GM12864 (cell line): ENCODE measurements around the gene WASF3.

Experiments used
- DNase-seq: peaks from one replicate; pipeline ENCODE4 v3.0.0-alpha.2; 2011; ENCODE audit warnings: low read depth
- H3K4me3 ChIP-seq: 2 replicates; pipeline ENCODE4 v1.5.1; 2011; ENCODE audit warnings: mild to moderate bottlenecking, low read depth, low read length, control low read depth
- TF ChIP-seq, protein P1 (sequence below): IDR thresholded peaks from 2 replicates; pipeline ENCODE4 v1.5.1; 2011; ENCODE audit warnings: low read depth, mild to moderate bottlenecking, moderate library complexity, low read length, control low read depth, inconsistent platforms; ENCODE audit errors: missing control alignments

Gene WASF3

DNA sequence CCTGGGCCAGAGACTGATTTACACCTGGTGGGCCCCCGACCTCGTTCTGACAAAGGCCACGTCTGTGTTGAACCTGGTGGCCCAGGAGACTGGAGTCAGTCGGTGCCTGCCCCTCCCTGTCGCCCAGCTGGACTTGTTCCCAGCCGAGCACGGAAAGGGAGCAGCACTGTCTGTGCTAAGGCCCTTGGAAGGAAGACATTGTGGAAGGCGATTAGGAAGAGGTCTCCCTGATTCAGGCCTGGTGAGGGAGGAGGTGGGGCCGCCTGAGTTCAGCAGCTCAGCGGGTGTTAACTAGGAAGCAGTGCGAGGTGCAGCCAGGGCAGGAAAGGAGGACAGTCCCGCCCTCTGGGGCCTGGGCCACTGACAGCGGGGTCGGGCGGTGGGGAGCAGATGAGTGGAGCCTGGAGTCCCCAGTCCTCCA is 138.4 kb downstream of the WASF3 start:
- no peak for DNase-seq
- H3K4me3 ChIP-seq, result no peak overlapping the region
- TF ChIP-seq, protein P1, sequence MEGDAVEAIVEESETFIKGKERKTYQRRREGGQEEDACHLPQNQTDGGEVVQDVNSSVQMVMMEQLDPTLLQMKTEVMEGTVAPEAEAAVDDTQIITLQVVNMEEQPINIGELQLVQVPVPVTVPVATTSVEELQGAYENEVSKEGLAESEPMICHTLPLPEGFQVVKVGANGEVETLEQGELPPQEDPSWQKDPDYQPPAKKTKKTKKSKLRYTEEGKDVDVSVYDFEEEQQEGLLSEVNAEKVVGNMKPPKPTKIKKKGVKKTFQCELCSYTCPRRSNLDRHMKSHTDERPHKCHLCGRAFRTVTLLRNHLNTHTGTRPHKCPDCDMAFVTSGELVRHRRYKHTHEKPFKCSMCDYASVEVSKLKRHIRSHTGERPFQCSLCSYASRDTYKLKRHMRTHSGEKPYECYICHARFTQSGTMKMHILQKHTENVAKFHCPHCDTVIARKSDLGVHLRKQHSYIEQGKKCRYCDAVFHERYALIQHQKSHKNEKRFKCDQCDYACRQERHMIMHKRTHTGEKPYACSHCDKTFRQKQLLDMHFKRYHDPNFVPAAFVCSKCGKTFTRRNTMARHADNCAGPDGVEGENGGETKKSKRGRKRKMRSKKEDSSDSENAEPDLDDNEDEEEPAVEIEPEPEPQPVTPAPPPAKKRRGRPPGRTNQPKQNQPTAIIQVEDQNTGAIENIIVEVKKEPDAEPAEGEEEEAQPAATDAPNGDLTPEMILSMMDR, result no peak

DNA sequence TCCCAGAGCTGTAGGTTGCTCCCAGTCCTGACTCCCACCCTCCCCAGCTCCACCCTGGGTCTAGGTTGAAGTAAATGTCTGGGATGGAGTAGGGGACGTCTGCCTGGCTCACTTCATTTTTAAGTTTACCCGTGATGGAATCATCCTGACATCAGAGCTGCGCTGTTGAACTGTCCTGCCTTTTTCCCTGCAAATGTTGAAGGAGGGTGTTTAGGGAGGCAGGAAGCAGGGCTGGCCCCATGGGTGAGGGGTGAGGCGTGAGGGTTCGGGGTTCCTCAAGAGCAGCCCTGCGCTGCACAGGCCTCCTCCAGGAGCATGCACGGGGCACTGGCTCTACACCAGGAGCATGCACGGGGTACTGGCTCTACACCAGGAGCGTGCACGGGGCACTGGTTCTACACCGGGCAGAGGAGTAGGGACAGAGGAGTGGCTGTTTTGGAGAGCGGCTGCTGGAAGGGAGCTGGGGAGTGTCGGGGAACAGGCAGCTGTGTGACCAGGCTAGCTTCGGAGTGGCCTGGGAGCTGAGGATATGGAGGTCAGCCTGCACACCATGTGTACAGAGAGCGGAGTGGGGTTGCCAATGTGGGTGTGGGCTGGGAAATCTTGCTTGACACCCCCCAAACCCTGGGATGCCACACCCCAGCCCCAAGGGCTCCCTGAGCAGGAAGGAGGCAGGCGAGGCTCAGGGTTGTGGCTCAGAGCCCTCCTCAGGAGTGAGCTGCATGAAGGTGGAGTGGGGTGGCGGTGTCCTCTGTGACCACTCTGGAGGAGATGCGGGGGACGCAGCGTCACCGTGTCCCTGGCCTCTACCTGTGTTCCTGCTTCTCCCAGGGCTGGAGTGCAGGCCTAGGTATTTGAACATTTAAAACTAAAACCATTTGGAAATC is 139.8 kb downstream of the WASF3 start:
- no peak overlapping the region for H3K4me3 ChIP-seq
- TF ChIP-seq, protein P1, result no peak
- no peak for DNase-seq

DNA sequence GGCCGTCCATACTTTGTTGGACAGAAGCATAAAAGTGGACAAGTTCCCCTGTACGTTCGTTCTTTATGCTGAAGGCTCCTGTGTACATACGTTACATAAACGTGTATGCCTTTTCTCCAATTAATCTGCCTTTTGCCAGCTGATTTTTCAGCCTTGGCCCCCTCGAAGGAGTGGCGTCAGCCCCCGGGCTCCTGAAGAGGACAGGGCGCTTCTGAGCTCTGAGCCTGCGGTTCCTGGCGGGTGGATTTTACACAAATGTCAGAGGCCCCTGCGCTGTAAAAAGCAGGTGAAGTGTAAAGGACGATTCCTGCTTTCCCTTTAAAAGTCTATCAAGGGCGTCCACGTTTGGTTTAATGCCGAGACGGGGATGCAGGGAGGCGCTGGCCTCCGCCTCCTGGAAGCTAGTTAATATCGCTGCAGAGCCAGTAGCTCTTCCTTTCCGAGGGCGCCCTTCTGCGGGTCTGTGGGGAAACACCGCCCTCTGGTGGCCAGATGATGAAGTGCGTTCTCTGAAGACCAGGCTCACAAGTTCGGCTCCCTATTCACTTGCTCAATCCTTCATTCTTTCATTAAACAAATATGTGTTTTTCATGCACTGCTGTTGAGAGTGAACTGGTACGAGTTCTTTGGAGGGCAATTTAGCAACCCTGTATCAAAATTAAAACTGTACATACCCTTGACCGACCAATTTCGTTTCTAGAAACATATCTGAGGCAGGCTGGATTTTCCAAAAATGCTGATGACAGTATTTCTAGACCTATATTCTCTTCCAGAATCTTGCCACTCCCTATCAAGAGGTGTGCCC is 141.1 kb downstream of the WASF3 start:
- TF ChIP-seq, protein P1, result peak; percentile 96
- H3K4me3 ChIP-seq, result no peak overlapping the region
- DNase-seq, result peak; percentile 24

DNA sequence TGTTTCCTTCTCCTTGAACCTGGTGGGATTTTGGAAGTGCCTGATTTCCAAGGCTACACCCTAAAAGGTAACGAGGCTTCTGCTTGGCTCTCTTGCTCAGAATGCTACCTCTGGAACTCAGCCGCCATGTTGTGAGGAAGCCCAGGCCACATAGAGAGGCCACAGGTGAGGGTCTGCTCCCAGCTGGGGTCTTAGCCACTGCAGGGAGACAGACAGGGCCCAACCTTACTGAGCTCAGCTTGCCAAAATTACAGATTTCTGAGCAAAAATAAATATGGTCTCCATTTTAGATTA is 141.7 kb downstream of the WASF3 start:
- DNase-seq, result no peak
- H3K4me3 ChIP-seq, result no peak overlapping the region
- TF ChIP-seq, protein P1, result no peak

GRCh38 chr13:26705536-26705935 is 148.1 kb downstream of the WASF3 start:
- H3K4me3 ChIP-seq, result no peak overlapping the region
- DNase-seq, result no peak
- TF ChIP-seq, protein P1, result no peak

DNA sequence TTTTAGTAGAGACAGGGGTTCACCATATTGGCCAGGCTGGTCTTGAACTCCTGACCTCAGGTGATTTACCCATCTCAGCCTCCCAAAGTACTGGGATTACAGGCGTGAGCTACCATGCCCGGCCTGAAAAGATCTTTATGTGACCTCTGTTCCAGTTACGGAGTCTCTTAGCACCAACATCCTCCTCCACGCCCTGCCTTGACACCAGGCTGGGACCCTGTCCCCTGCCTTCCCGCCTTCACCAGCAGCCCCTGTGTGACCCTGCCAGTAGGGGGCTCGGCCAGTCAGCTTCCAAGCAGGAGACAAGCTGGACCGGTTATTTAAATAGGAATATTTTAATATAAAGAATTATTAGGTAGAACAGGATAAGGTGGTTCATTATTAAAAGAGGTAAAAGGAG is 148.9 kb downstream of the WASF3 start:
- DNase-seq, result no peak
- TF ChIP-seq, protein P1, result no peak
- no peak overlapping the region for H3K4me3 ChIP-seq
